IMR-90 (cell line): ENCODE results near the gene ZFP36L2. TPM values are rescaled to one million over a fixed set of nuclear protein-coding genes. Genes with fewer than 3 reads are reported as not detected.

Source experiments
- ATAC-seq: fragments of 200-7000 bp; cut with Tn5 transposase; 2 replicates; pipeline ENCODE4 v1.9.1; 2020; ENCODE audit warnings: low read depth, mild to moderate bottlenecking, moderate library complexity
- BruUV-seq: library from RNA; stranded (reverse); fragments of 400-500 nt; replicated peaks from 2 replicates; lab custom pipeline; 2021; lab: Mats Ljungman, UMichigan
- CTCF ChIA-PET: fragments of 300-600 bp; formaldehyde crosslinking; extraction: SDS; loops from one replicate; lab custom pipeline; 2021; ENCODE audit warnings: antibody characterized with exemption; lab: Yijun Ruan, JAX
- POLR2A ChIA-PET: fragments of 300-600 bp; sonication (Branson Sonifier 250); formaldehyde crosslinking; loops from one replicate; lab custom pipeline; 2022; ENCODE audit warnings: antibody characterized with exemption; ENCODE audit not compliant: unreplicated experiment; lab: Charles Lee
- DNase-seq: peaks from one replicate; pipeline ENCODE4 v3.0.0; 2013
- H2AFZ ChIP-seq: replicated peaks from 2 replicates; pipeline ENCODE3; 2013; ENCODE audit warnings: low read length, mild to moderate bottlenecking; ENCODE audit not compliant: poor library complexity
- H2AK5ac ChIP-seq: 2 replicates; pipeline ENCODE4 v1.6.1; 2013; ENCODE audit warnings: low read depth, low read length, inconsistent platforms
- H2AK9ac ChIP-seq: replicated peaks from 2 replicates; pipeline ENCODE3; 2013; ENCODE audit warnings: mild to moderate bottlenecking, low read depth, low read length, moderate library complexity; ENCODE audit not compliant: poor library complexity
- H2BK120ac ChIP-seq: 2 replicates; pipeline ENCODE4 v1.6.1; 2013; ENCODE audit warnings: low read depth, low read length, inconsistent platforms
- H2BK15ac ChIP-seq: 3 replicates; pipeline ENCODE4 v1.6.1; 2013; ENCODE audit warnings: low read depth, low read length, inconsistent platforms
- H2BK20ac ChIP-seq: 2 replicates; pipeline ENCODE4 v1.6.1; 2013; ENCODE audit warnings: low read depth, mild to moderate bottlenecking, inconsistent platforms, low read length, moderate library complexity
- H2BK5ac ChIP-seq: 2 replicates; pipeline ENCODE4 v1.6.1; 2013; ENCODE audit warnings: mild to moderate bottlenecking, low read depth, low read length, inconsistent platforms; ENCODE audit not compliant: poor library complexity, severe bottlenecking
- H3K14ac ChIP-seq: replicated peaks from 2 replicates; pipeline ENCODE4 v1.6.1; 2013; ENCODE audit warnings: low read depth, low read length, inconsistent platforms
- H3K18ac ChIP-seq: 2 replicates; pipeline ENCODE4 v1.6.1; 2013; ENCODE audit warnings: low read depth, low read length, control low read depth
- H3K23ac ChIP-seq: 2 replicates; pipeline ENCODE4 v1.6.1; 2013; ENCODE audit warnings: low read depth, low read length, inconsistent platforms
- H3K27ac ChIP-seq: 2 replicates; pipeline ENCODE4 v1.5.1; 2013; ENCODE audit warnings: mild to moderate bottlenecking, control low read depth, low read length; ENCODE audit not compliant: insufficient read depth
- H3K27me3 ChIP-seq: 2 replicates; pipeline ENCODE4 v1.6.1; 2013; ENCODE audit warnings: low read length; ENCODE audit not compliant: control insufficient read depth, insufficient read depth
- H3K36me3 ChIP-seq: 2 replicates; pipeline ENCODE4 v1.6.1; 2013; ENCODE audit warnings: low read length, mixed read lengths; ENCODE audit not compliant: control insufficient read depth, insufficient read depth
- H3K4ac ChIP-seq: 2 replicates; pipeline ENCODE4 v1.6.1; 2013; ENCODE audit warnings: low read depth, low read length, inconsistent platforms
- H3K4me1 ChIP-seq: 2 replicates; pipeline ENCODE4 v1.6.1; 2013; ENCODE audit warnings: low read length, mixed read lengths; ENCODE audit not compliant: control insufficient read depth, insufficient read depth
- H3K4me2 ChIP-seq: 2 replicates; pipeline ENCODE4 v1.6.1; 2013; ENCODE audit warnings: low read depth, mild to moderate bottlenecking, control low read depth, low read length, moderate library complexity
- H3K4me3 ChIP-seq: 2 replicates; pipeline ENCODE4 v1.5.1; 2013; ENCODE audit warnings: low read depth, mild to moderate bottlenecking, control low read depth, low read length, moderate library complexity; ENCODE audit not compliant: insufficient read depth
- H3K56ac ChIP-seq: 2 replicates; pipeline ENCODE4 v1.6.1; 2013; ENCODE audit warnings: low read length, inconsistent platforms; ENCODE audit not compliant: insufficient read depth; ENCODE audit errors: extremely low read depth
- H3K79me1 ChIP-seq, 2 experiments: 2 replicates each; pipeline ENCODE4 v1.6.1; 2013; ENCODE audit warnings: low read length in 2 of 2, inconsistent platforms in 1 of 2, low read depth in 1 of 2
- H3K9ac ChIP-seq: 2 replicates; pipeline ENCODE4 v1.6.1; 2013; ENCODE audit warnings: low read depth, low read length, control low read depth
- H3K9me1 ChIP-seq: 2 replicates; pipeline ENCODE4 v1.6.1; 2013; ENCODE audit warnings: low read length, inconsistent platforms; ENCODE audit not compliant: insufficient read depth
- H3K9me3 ChIP-seq: 2 replicates; pipeline ENCODE4 v1.6.1; 2013; ENCODE audit warnings: low read length; ENCODE audit not compliant: control insufficient read depth, insufficient read depth
- H4K20me1 ChIP-seq: 2 replicates; pipeline ENCODE4 v1.6.1; 2013; ENCODE audit warnings: low read length, inconsistent platforms; ENCODE audit not compliant: insufficient read depth
- H4K5ac ChIP-seq: 2 replicates; pipeline ENCODE4 v1.6.1; 2013; ENCODE audit warnings: mild to moderate bottlenecking, low read depth, low read length, control low read depth
- H4K8ac ChIP-seq, 2 experiments: 2 replicates each; pipeline ENCODE4 v1.6.1; 2013; ENCODE audit warnings: low read depth in 2 of 2, low read length in 2 of 2, control low read depth in 1 of 2, inconsistent platforms in 1 of 2
- H4K91ac ChIP-seq: 2 replicates; pipeline ENCODE4 v1.6.1; 2013; ENCODE audit warnings: low read depth, low read length, inconsistent platforms; ENCODE audit not compliant: insufficient read depth
- CEBPB ChIP-seq: IDR thresholded peaks from 2 replicates; pipeline ENCODE4 v1.6.1; 2012; ENCODE audit warnings: low read depth, low read length, improper control_type of control experiment
- CTCF ChIP-seq: conservative IDR thresholded peaks from 2 replicates; pipeline ENCODE4 v1.5.1; 2012; ENCODE audit warnings: mild to moderate bottlenecking, low read depth, low read length, improper control_type of control experiment
- MAFK ChIP-seq: IDR thresholded peaks from 2 replicates; pipeline ENCODE4 v1.6.1; 2012; ENCODE audit warnings: low read depth, low read length, improper control_type of control experiment
- WGBS, 2 experiments: methylation state at CpG; one replicate each; pipeline versions ENCODE4 v1.1.5 to v1.1.7; 2013; ENCODE audit warnings: missing lambda C conversion rate in 2 of 2; ENCODE audit not compliant: insufficient read length in 1 of 2; ENCODE audit errors: extremely low coverage in 2 of 2; 5-methylcytosine and 5-hydroxymethylcytosine counted together
- dilution Hi-C: fragments of 300-500 bp; cut with HindIII; formaldehyde crosslinking; loops from one replicate; pipeline ENCODE4 v1.14.3; 2018; ENCODE audit warnings: low sequenced_read_pairs; ENCODE audit not compliant: unreplicated experiment
- in situ Hi-C: fragments of 300-500 bp; cut with MboI; formaldehyde crosslinking; loops from 3 replicates; pipeline ENCODE4 v1.14.3; 2019; ENCODE audit warnings: low sequenced_read_pairs, inconsistent platforms, mixed read lengths
- intact Hi-C: fragments of 100-400 bp; cut with micrococcal nuclease; formaldehyde crosslinking; loops from 2 replicates; pipeline ENCODE4 v1.10.0; 2022
- polyA plus RNA-seq, 3 experiments: library from polyadenylated mRNA; depleted of rRNA; stranded (reverse); fragments of >200 nt; gene quantifications; 2 replicates each; pipeline ENCODE4 v1.2.3, GENCODE V29; 2012; ENCODE audit warnings: low replicate concordance in 1 of 3
- total RNA-seq: library from RNA; depleted of rRNA; stranded (reverse); fragments of >200 nt; gene quantifications from 2 replicates; pipeline ENCODE4 v1.2.3, GENCODE V29; 2012

Gene ZFP36L2
- total and polyA plus RNA-seq, 2 of the 4 experiments (the other 2 are of a cell fraction): 1.8 to 20.1 TPM

DNA sequence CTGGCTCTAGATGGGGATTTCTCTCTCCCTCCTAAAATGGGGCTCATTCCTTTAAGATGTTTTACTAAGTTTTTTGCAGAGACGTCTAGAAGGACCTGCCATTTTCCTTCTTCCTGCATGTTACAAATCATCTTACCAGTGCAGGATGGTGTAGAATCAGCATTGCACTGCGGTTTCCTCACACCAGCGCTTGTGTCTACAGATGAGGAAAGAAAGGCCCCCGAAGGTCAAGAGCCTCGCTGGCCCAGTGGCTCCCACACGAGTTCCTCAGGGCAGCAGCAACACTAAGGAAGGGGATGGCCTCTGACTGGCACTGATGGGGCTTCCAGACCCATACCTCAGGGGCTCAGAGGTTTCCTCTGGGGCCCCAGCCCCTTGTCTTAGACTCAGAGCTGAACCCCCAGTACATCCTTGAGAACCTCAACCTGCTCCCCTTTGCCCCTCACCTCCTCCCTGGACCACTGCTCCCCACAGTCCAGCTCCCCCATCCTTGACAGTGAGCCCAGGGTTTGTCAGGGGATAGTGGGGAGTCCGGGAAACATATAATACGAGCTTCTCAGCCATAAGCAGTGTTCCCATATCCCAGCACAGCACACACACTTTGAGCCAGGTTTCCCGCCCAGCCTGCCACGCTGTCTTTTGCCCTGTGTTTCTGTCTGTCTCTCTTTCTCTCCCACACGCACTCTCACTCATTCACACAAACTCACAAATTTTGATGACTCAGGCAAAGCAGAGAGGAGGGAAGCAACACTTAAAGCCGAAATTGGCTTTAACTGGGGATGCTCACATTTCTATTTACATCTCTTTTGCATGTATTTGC, 29.4 kb downstream of the ZFP36L2 start:
- Histone ChIP-seq H4K5ac (no peak overlapping the region), H3K4me3 (no peak overlapping the region), H2BK15ac (no peak overlapping the region), H2AK5ac (no peak overlapping the region), H3K4ac (no peak overlapping the region), H3K79me1 (no peaks in the 10 kb centered on the region), H4K8ac (no peak overlapping the region), H2BK5ac (no peak overlapping the region), H3K14ac (no peak overlapping the region), H3K18ac (no peak overlapping the region), H3K27me3 (no peaks in the 10 kb centered on the region), H3K4me2 (no peak overlapping the region), H3K27ac (no peak overlapping the region), H4K20me1 (no peaks in the 10 kb centered on the region), H3K9me1 (no peaks in the 10 kb centered on the region; the same call in 1 of the 2 replicates), H4K91ac (no peak overlapping the region), H2BK120ac (no peak overlapping the region), H3K36me3 (no peaks in the 10 kb centered on the region), H2AFZ (no peak overlapping the region), H3K9ac (no peak overlapping the region), H2BK20ac (no peak overlapping the region), H3K9me3 (no peaks in the 10 kb centered on the region), H3K56ac (no peak overlapping the region), H3K23ac (no peak overlapping the region), H2AK9ac (no peak overlapping the region), H3K4me1 (no peaks in the 10 kb centered on the region; the same call in 1 of the 2 replicates)
- ChIA-PET POLR2A (no interaction called here), CTCF (no interaction called here)
- WGBS, 2 experiments: 56% methylated on average over 5 of the region's 12 CpGs; no CpG with 5 or more reads in 1 of the 2 experiments
- in situ Hi-C loops: no loop called here
- ATAC-seq: no peak; the same call in 1 of the 2 replicates
- dilution Hi-C loops: no loop called here
- BruUV-seq: no TSS peak
- peak; percentile 28 for DNase-seq
- TF ChIP-seq CTCF: no peak
- no peak for TF ChIP-seq CEBPB
- TF ChIP-seq MAFK: peak; percentile 90
- intact Hi-C loops: no loop called here
